Pancreas (tissue), 10 donors: Measurements from ENCODE around the gene JUNB. TPM values are rescaled to one million over a fixed set of nuclear protein-coding genes. Genes with fewer than 3 reads are reported as not detected.
A peak's percentile ranks its signal among the peaks of the same experiment; 100 is the strongest.

Source experiments
- ATAC-seq, 4 donors: fragments of 200-7000 bp; cut with Tn5 transposase; one replicate each; pipeline versions ENCODE4 v1.8.0 to v1.9.1; 2020; ENCODE audit warnings: mild to moderate bottlenecking in 4 of 4, moderate library complexity in 4 of 4
- DNase-seq, 6 donors: peaks; one replicate each; pipeline ENCODE4 v3.0.0-alpha.2; 2020
- FAIRE-seq: peaks from 2 replicates; lab custom pipeline; 2012; peaks lifted over from hg19 to GRCh38; lab: Jason Lieb, UNC
- H3K27ac ChIP-seq, 4 donors: fragments of 200-600 bp; sonication (generic); 1 replicate in 3 of 4; 2 replicates in 1 of 4; pipeline versions ENCODE4 v1.5.0 to v1.8.0; 2020
- H3K27me3 ChIP-seq, 4 donors: fragments of 200-600 bp; one replicate each; pipeline ENCODE4 v1.8.0; 2021
- H3K36me3 ChIP-seq, 3 donors: fragments of 200-600 bp; sonication (generic) in 1 of 3; one replicate each; pipeline versions ENCODE4 v1.5.0 to v1.8.0; 2020 to 2021
- H3K4me1 ChIP-seq, 3 donors: fragments of 200-600 bp; one replicate each; pipeline ENCODE4 v1.8.0; 2021
- H3K4me3 ChIP-seq, 4 donors: fragments of 200-600 bp; sonication (generic) in 2 of 4; one replicate each; pipeline versions ENCODE4 v1.5.0 to v1.8.0; 2020 to 2021
- H3K9me3 ChIP-seq, 4 donors: fragments of 200-600 bp; one replicate each; pipeline ENCODE4 v1.8.0; 2021
- CTCF ChIP-seq, 4 donors: fragments of 200-600 bp; sonication (generic) in 3 of 4; IDR thresholded peaks; one replicate each; pipeline versions ENCODE4 v1.5.0 to v1.8.0; 2021; ENCODE audit warnings: antibody characterized with exemption in 4 of 4
- WGBS, 2 donors: extraction: QIAGEN DNeasy Blood & Tissue Kit; methylation state at CpG; one replicate each; pipeline ENCODE4 v1.1.7; 2013; 5-methylcytosine and 5-hydroxymethylcytosine counted together
- intact Hi-C, 3 donors: fragments of 100-400 bp; cut with DNase I; formaldehyde crosslinking; loops; one replicate each; pipeline versions ENCODE4 v1.11.1 to v1.14.2; 2022
- polyA plus RNA-seq, 2 donors: library from polyadenylated mRNA; stranded (reverse); fragments of 200-250 nt; gene quantifications; one replicate each; pipeline ENCODE4 v1.2.3, GENCODE V29; 2013
- total RNA-seq, 6 donors: library from RNA; stranded (reverse); fragmentation: NEBNext Ultra II Directional in 4 of 6; extraction: Animal tissue kit (Norgen Biotek cat#: 25700) in 4 of 6; gene quantifications; one replicate each; pipeline versions ENCODE4 v1.2.1 to v1.2.4, GENCODE V29; 2021 to 2023
- donor health status: healthy with polysubstance abuse.
- donor health status: DM: no; HTN: no; CAD: no; lungs with moderate emphysema.
- donor health status: DM: no; HTN: no; CAD: no.
- donor health status: control.
- donor health status: control.
- donor health status: Bipolar disorder and iron deficiency.
- donor health status: DM: yes; HTN: yes; CAD: no.
- donor health status: DM: no; HTN: no; CAD: no.
- donor health status: DM: no; HTN: no; CAD: no.
- donor health status: DM: yes; HTN: yes; CAD: no.

The JUNB gene
- total and polyA plus RNA-seq, 8 donors, result 41.6 to 206 (median 97.8) TPM

- Histone ChIP-seq H3K27me3 (no peaks in the 10 kb centered on the region), H3K36me3 (no peaks in the 10 kb centered on the region), H3K4me3 (peak overlapping the region in 2 of 4 donors; percentile 70 to 81), H3K9me3 (no peaks in the 10 kb centered on the region), H3K27ac (peak overlapping the region; percentile 95 to 100 (median 99)), H3K4me1 (peaks cover 16 to 44% (median 21%) of the 10 kb centered on the region in 3 donors)
- FAIRE-seq (no peak), DNase-seq (peak; percentile 75 to 91 (median 87)), ATAC-seq (no peak)
- intact Hi-C loops, result no loop called here
- TF ChIP-seq CTCF (IDR thresholded peaks at IDR 0.05), result no peak
- WGBS, 2 donors, result 4% methylated on average over 11 to 12 of the region's 12 CpGs
Observed at GRCh38 chr19:12788682-12789097, 2.6 kb upstream of the JUNB start.

- 6 to 8% methylated on average over 35 to 46 of the region's 46 CpGs for WGBS, 2 donors
- Histone ChIP-seq H3K4me1 (peaks cover 16 to 42% (median 20%) of the 10 kb centered on the region in 3 donors), H3K27ac (peak overlapping the region; percentile 95 to 100 (median 99)), H3K27me3 (no peaks in the 10 kb centered on the region), H3K4me3 (peak overlapping the region; percentile 15 to 81 (median 50)), H3K9me3 (no peaks in the 10 kb centered on the region), H3K36me3 (no peaks in the 10 kb centered on the region)
- ATAC-seq (peak in 3 of 4 donors; percentile 0 to 2 (median 1)), FAIRE-seq (no peak), DNase-seq (peak in 1 of 6 donors; percentile 54)
- intact Hi-C loops, result no loop called here
- TF ChIP-seq CTCF (IDR thresholded peaks at IDR 0.05), result no peak
Observed at GRCh38 chr19:12789098-12789903, 2.0 kb upstream of the JUNB start.

GRCh38 chr19:12789904-12790619 is 1.2 kb upstream of the JUNB start:
- 1% methylated on average over 42 to 56 of the region's 56 CpGs for WGBS, 2 donors
- Histone ChIP-seq H3K27ac (peak overlapping the region; percentile 95 to 100 (median 99)), H3K9me3 (no peaks in the 10 kb centered on the region), H3K27me3 (no peaks in the 10 kb centered on the region), H3K4me1 (peaks cover 16 to 44% (median 20%) of the 10 kb centered on the region in 3 donors), H3K4me3 (peak overlapping the region; percentile 18 to 81 (median 50)), H3K36me3 (no peaks in the 10 kb centered on the region)
- DNase-seq, result peak; percentile 95 to 98 (median 98)
- no peak for FAIRE-seq
- ATAC-seq, result peak; percentile 37 to 56 (median 42)
- TF ChIP-seq CTCF (IDR thresholded peaks at IDR 0.05), result no peak
- intact Hi-C loops, result no loop called here

GRCh38 chr19:12790628-12791344 is 500 bp upstream of the JUNB start:
- Histone ChIP-seq H3K4me3 (peak overlapping the region; percentile 18 to 81 (median 50)), H3K36me3 (no peaks in the 10 kb centered on the region), H3K4me1 (peaks cover 14 to 42% (median 20%) of the 10 kb centered on the region in 3 donors), H3K9me3 (no peaks in the 10 kb centered on the region), H3K27ac (peak overlapping the region; percentile 95 to 100 (median 99)), H3K27me3 (no peaks in the 10 kb centered on the region)
- ATAC-seq (no peak), DNase-seq (no peak), FAIRE-seq (no peak)
- intact Hi-C loops, result no loop called here
- no peak for TF ChIP-seq CTCF (IDR thresholded peaks at IDR 0.05)
- 2 to 3% methylated on average over 22 of the region's 22 CpGs for WGBS, 2 donors
